Endothelial cell (in vitro differentiated cells): ENCODE results near the gene SAE1. TPM values are rescaled to one million over a fixed set of nuclear protein-coding genes. Genes with fewer than 3 reads are reported as not detected.

Experiments used
- DNase-seq: peaks from one replicate; pipeline ENCODE4 v3.0.0; 2021; ENCODE audit warnings: low spot score
- H3K27ac Mint-ChIP-seq: one replicate; pipeline ENCODE4 v1.8.0; 2021; ENCODE audit warnings: mixed read lengths, inconsistent platforms; ENCODE audit not compliant: unreplicated experiment
- H3K27me3 Mint-ChIP-seq: one replicate; pipeline ENCODE4 v1.8.0; 2021; ENCODE audit warnings: mild to moderate bottlenecking, moderate library complexity, mixed read lengths, inconsistent platforms; ENCODE audit not compliant: unreplicated experiment
- H3K36me3 Mint-ChIP-seq: one replicate; pipeline ENCODE4 v1.8.0; 2021; ENCODE audit warnings: mild to moderate bottlenecking, low read depth, mixed read lengths, inconsistent platforms; ENCODE audit not compliant: unreplicated experiment
- H3K4me1 Mint-ChIP-seq: one replicate; pipeline ENCODE4 v1.8.0; 2021; ENCODE audit warnings: mild to moderate bottlenecking, mixed read lengths, inconsistent platforms; ENCODE audit not compliant: unreplicated experiment
- H3K4me3 Mint-ChIP-seq: one replicate; pipeline ENCODE4 v1.8.0; 2021; ENCODE audit warnings: mild to moderate bottlenecking, mixed read lengths, inconsistent platforms; ENCODE audit not compliant: unreplicated experiment
- H3K9me3 Mint-ChIP-seq: one replicate; pipeline ENCODE4 v1.8.0; 2021; ENCODE audit warnings: mixed read lengths, inconsistent platforms; ENCODE audit not compliant: unreplicated experiment
- total RNA-seq: library from RNA; stranded (reverse); fragmentation: NEBNext Ultra II Directional; extraction: Animal tissue kit (Norgen Biotek cat#: 25700); gene quantifications from one replicate; pipeline ENCODE4 v1.2.1, GENCODE V29; 2021; ENCODE audit not compliant: unreplicated experiment
- TF ChIP-seq, protein P1 (sequence below): fragments of 200-600 bp; sonication (generic); IDR thresholded peaks from one replicate; pipeline ENCODE4 v1.5.0; 2021; ENCODE audit warnings: antibody characterized with exemption; ENCODE audit not compliant: unreplicated experiment

The SAE1 gene
- total RNA-seq, 1 donor from 2014 or later = 134 TPM

DNA sequence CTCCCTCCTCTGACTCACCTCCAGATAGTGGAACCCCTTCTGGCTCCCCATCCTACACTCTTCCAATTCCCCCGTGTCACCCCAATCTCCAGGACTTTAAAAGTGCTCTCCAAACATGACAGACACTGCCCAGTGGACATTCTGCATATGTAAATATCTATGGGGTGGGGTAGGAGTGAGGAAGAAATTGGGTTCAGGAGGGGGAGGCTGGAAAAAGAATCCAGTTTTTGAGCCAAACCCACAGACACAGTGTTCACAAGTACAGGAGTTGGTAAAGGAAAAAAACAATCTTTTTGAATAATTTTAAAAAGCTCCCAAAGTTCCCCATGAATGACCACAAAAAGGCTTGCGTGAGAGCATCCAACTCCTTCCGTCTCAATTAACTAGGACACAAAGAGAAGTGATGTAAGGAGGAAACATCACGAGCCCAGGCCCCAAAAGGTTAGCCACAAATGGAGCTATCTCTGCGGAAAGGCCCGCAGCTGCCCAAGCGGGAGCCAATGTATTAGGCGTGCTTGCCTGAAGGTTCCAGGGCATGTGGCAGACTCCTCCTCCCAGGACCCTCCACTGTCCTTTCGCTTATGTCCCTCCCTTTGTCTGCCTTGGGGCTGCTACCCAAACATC, 35.0 kb upstream of the SAE1 start:
- peaks cover 3% of the 10 kb centered on the region for H3K4me1 Mint-ChIP-seq
- TF ChIP-seq, protein P1, sequence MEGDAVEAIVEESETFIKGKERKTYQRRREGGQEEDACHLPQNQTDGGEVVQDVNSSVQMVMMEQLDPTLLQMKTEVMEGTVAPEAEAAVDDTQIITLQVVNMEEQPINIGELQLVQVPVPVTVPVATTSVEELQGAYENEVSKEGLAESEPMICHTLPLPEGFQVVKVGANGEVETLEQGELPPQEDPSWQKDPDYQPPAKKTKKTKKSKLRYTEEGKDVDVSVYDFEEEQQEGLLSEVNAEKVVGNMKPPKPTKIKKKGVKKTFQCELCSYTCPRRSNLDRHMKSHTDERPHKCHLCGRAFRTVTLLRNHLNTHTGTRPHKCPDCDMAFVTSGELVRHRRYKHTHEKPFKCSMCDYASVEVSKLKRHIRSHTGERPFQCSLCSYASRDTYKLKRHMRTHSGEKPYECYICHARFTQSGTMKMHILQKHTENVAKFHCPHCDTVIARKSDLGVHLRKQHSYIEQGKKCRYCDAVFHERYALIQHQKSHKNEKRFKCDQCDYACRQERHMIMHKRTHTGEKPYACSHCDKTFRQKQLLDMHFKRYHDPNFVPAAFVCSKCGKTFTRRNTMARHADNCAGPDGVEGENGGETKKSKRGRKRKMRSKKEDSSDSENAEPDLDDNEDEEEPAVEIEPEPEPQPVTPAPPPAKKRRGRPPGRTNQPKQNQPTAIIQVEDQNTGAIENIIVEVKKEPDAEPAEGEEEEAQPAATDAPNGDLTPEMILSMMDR = no peak
- DNase-seq = no peak
- peaks cover 34% of the 10 kb centered on the region for H3K36me3 Mint-ChIP-seq
- no peaks in the 10 kb centered on the region for H3K9me3 Mint-ChIP-seq
- H3K27ac Mint-ChIP-seq = no peak overlapping the region
- H3K27me3 Mint-ChIP-seq = peaks cover 6% of the 10 kb centered on the region
- H3K4me3 Mint-ChIP-seq = no peak overlapping the region

DNA sequence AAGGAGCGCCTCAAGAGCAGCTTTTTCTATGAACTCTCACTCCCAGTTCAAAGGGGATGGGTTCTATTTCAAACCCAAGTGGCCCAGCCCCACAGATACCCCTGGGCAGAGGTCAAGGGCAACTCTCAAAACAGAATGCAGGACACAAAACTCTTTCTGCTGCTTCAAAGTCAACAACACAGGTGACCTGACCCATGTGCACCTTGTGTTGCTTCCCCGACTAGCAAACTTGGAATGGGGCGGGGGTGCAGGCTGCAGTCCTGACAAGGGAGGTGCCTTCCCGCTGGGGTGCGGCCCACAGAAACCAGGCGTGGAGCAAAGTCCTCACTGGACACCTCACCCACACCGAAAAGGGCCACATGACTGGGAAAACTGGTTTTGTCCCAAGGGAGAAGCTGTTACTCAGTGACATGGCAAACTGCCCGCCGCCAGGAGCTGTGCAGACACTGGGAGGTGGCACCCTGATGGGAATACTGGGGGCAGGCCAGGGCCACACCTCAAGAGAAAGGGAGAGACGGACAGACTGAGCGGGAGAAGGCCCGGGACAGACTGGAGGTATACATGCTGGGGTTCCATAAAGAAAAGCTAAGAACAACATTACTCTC, 34.4 kb upstream of the SAE1 start:
- no peak for DNase-seq
- no peaks in the 10 kb centered on the region for H3K9me3 Mint-ChIP-seq
- no peak overlapping the region for H3K27ac Mint-ChIP-seq
- H3K27me3 Mint-ChIP-seq = peaks cover 2% of the 10 kb centered on the region
- H3K4me3 Mint-ChIP-seq = no peak overlapping the region
- TF ChIP-seq, protein P1 = no peak
- peaks cover 31% of the 10 kb centered on the region for H3K36me3 Mint-ChIP-seq
- peaks cover 3% of the 10 kb centered on the region for H3K4me1 Mint-ChIP-seq

DNA sequence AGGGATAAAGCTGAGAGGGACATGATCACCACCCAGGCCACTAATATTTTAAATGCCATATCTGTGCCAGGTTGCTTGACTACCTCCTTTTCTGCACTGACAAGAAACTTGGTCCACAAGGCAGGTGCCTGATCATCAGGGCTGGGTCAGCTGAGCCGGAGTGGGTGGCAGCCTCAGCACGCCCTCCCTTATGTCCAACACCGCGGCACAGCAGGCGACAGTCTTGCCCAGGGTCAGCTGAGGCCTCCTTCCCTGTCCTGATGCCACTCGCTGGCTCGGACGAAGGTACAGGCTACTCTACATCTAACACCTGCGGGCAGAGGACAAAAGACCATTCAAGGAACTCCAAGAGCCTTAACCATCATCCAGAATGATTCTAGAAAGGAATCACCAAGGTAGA, 33.9 kb upstream of the SAE1 start:
- H3K4me1 Mint-ChIP-seq = peaks cover 3% of the 10 kb centered on the region
- H3K27me3 Mint-ChIP-seq = peaks cover 2% of the 10 kb centered on the region
- H3K36me3 Mint-ChIP-seq = peaks cover 31% of the 10 kb centered on the region
- TF ChIP-seq, protein P1 = no peak
- H3K27ac Mint-ChIP-seq = peak overlapping the region; percentile 11
- no peak for DNase-seq
- H3K4me3 Mint-ChIP-seq = no peak overlapping the region
- no peaks in the 10 kb centered on the region for H3K9me3 Mint-ChIP-seq

DNA sequence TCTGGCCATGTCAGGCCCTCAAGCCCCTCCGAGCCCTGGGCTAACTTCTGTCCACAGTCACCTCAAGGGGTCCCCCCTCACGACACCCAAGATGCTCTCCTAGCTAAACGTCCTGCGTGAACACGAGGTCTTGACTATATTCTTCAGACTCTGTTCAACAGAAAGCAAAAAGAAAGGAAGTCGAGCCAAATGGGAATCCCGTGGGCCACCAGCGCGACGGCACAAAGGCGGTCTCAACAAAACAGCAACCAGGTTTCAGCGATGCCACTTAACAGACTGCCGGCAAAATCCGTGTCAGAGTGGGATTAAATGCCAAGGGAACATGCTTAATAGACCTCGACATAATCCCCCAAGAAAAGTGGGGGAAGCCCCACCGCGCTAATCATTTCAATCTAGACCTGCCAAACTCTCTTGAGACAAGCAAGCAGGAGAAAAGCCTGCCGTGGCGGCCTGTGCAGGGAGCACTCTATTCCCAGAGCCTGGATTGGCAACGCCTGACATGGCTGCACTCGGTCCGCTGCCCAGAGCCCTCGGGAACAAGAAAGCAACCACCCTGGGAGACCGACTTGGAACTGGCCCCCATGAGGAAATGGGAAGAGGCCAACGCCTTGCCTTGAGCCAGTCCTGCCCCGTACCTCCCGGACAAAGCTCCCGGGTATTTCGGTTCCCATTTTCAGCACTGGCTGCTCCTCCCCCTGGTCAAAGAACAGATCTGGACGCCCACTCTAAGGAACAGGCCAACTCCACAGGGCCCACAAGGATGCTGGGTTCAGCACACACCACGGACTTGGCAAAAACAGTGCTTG, 33.0 kb upstream of the SAE1 start:
- no peak for DNase-seq
- TF ChIP-seq, protein P1 = no peak
- H3K27ac Mint-ChIP-seq = peak overlapping the region; percentile 18
- peaks cover 3% of the 10 kb centered on the region for H3K4me1 Mint-ChIP-seq
- no peaks in the 10 kb centered on the region for H3K9me3 Mint-ChIP-seq
- peaks cover 2% of the 10 kb centered on the region for H3K27me3 Mint-ChIP-seq
- H3K4me3 Mint-ChIP-seq = no peak overlapping the region
- peaks cover 27% of the 10 kb centered on the region for H3K36me3 Mint-ChIP-seq

DNA sequence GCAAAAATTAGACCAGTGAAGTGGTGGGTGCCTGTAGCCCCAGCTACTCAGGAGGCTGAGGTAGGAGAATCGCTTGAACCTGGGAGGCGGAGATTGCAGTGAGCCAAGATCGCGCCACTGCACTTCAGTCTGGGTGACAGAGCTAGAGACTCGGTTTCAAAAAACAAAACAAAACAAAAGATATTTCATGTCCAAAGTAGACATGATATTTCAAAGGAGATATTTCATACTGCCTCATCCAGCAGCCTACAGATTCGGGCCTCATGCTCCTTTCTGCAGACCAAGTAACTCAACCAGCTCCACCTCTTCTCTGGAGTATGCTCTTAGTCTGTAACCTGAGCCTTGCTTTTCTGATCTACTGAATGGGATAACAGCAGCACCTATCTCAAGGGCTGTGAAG, 32.0 kb upstream of the SAE1 start:
- H3K27me3 Mint-ChIP-seq = peaks cover 2% of the 10 kb centered on the region
- H3K27ac Mint-ChIP-seq = no peak overlapping the region
- TF ChIP-seq, protein P1 = no peak
- no peak overlapping the region for H3K4me3 Mint-ChIP-seq
- H3K9me3 Mint-ChIP-seq = no peaks in the 10 kb centered on the region
- peaks cover 25% of the 10 kb centered on the region for H3K36me3 Mint-ChIP-seq
- no peak for DNase-seq
- H3K4me1 Mint-ChIP-seq = peaks cover 3% of the 10 kb centered on the region
